HG03575 (cell line): ENCODE measurements around the gene MTG2.

ENCODE experiments used
- ATAC-seq: cut with Tn5 transposase; IDR thresholded peaks from one replicate; pipeline ENCODE4 v1.9.1; 2021; ENCODE audit not compliant: unreplicated experiment, insufficient number of reproducible peaks, low FRiP score; ENCODE audit errors: extremely low read depth

The MTG2 gene

GRCh38 chr20:62198496-62198895 lies 15.7 kb downstream of the MTG2 start:
- no peak for ATAC-seq

- no peak for ATAC-seq
Measured at GRCh38 chr20:62198931-62199330, 16.1 kb downstream of the MTG2 start.

- no peak for ATAC-seq
Measured at GRCh38 chr20:62200491-62201172, 17.8 kb downstream of the MTG2 start.

GRCh38 chr20:62201173-62202082 lies 18.6 kb downstream of the MTG2 start:
- ATAC-seq, result no peak

- ATAC-seq, result no peak
Measured at GRCh38 chr20:62202083-62202395, 19.2 kb downstream of the MTG2 start.

- no peak for ATAC-seq
Measured at GRCh38 chr20:62202676-62203377, 20.0 kb downstream of the MTG2 start.

- no peak for ATAC-seq
Measured at GRCh38 chr20:62203378-62204030, 20.7 kb downstream of the MTG2 start.

- no peak for ATAC-seq
Measured at GRCh38 chr20:62205618-62206387, 23.0 kb downstream of the MTG2 start.

GRCh38 chr20:62206388-62206775 lies 23.6 kb downstream of the MTG2 start:
- ATAC-seq, result no peak

GRCh38 chr20:62208061-62208794 lies 25.4 kb downstream of the MTG2 start:
- ATAC-seq, result no peak

- no peak for ATAC-seq
Measured at GRCh38 chr20:62208795-62209755, 26.2 kb downstream of the MTG2 start.

- no peak for ATAC-seq
Measured at GRCh38 chr20:62209850-62210495, 27.1 kb downstream of the MTG2 start.

- no peak for ATAC-seq
Measured at GRCh38 chr20:62210496-62210855, 27.6 kb downstream of the MTG2 start.

GRCh38 chr20:62211216-62211615 lies 28.4 kb downstream of the MTG2 start:
- no peak for ATAC-seq

GRCh38 chr20:62211769-62212288 lies 29.0 kb downstream of the MTG2 start:
- ATAC-seq, result no peak

GRCh38 chr20:62212299-62212698 lies 29.5 kb downstream of the MTG2 start:
- no peak for ATAC-seq
